AG04449 (cell line): ENCODE data around the gene ATP8A2.

Experiments used
- CTCF ChIA-PET: fragments of 350-600 bp; formaldehyde crosslinking; extraction: SDS; loops from one replicate; lab custom pipeline; 2021; ENCODE audit warnings: antibody characterized with exemption; lab: Yijun Ruan, JAX
- POLR2A ChIA-PET: fragments of 400-600, 350-600 bp; formaldehyde crosslinking; extraction: SDS; loops from one replicate; lab custom pipeline; 2020; ENCODE audit warnings: antibody characterized with exemption, inconsistent platforms; lab: Yijun Ruan, JAX
- DNase-seq: peaks from one replicate; pipeline ENCODE4 v3.0.0-alpha.2; 2010; ENCODE audit warnings: low read depth, low spot score
- H3K4me3 ChIP-seq: 2 replicates; pipeline ENCODE4 v1.5.1; 2011; ENCODE audit warnings: low read depth, mild to moderate bottlenecking, control low read depth, low read length
- CTCF ChIP-seq: IDR thresholded peaks from one replicate; pipeline ENCODE4 v1.5.1; 2011; ENCODE audit warnings: mild to moderate bottlenecking, moderate library complexity, low read length, control low read depth, inconsistent platforms; ENCODE audit not compliant: insufficient read depth; ENCODE audit errors: missing control alignments

Gene ATP8A2

GRCh38 chr13:25846222-25846984, 474.6 kb downstream of the ATP8A2 start:
- no peak for DNase-seq
- ChIA-PET CTCF (no interaction called here), POLR2A (no interaction called here)
- no peak overlapping the region for H3K4me3 ChIP-seq
- TF ChIP-seq CTCF, result no peak

GRCh38 chr13:25847145-25847544, 475.4 kb downstream of the ATP8A2 start:
- H3K4me3 ChIP-seq, result no peak overlapping the region
- POLR2A ChIA-PET, result no interaction called here
- TF ChIP-seq CTCF, result no peak
- DNase-seq, result no peak
- CTCF ChIA-PET, result no interaction called here

GRCh38 chr13:25847635-25848626, 476.2 kb downstream of the ATP8A2 start:
- H3K4me3 ChIP-seq, result no peak overlapping the region
- POLR2A ChIA-PET, result no interaction called here
- DNase-seq, result no peak
- CTCF ChIA-PET, result no interaction called here
- TF ChIP-seq CTCF, result no peak

- no peak for DNase-seq
- ChIA-PET CTCF (no interaction called here), POLR2A (no interaction called here)
- no peak for TF ChIP-seq CTCF
- H3K4me3 ChIP-seq, result no peak overlapping the region
Measured at GRCh38 chr13:25848812-25849745, 477.3 kb downstream of the ATP8A2 start.

- no peak for DNase-seq
- TF ChIP-seq CTCF, result no peak
- CTCF ChIA-PET, result no interaction called here
- H3K4me3 ChIP-seq, result no peak overlapping the region
- POLR2A ChIA-PET, result no interaction called here
Measured at GRCh38 chr13:25857830-25858229, 486.1 kb downstream of the ATP8A2 start.
